Activated CD8-positive, alpha-beta T cell treated with anti-CD3 and anti-CD28 coated beads, Interleukin-2, amount 10 ng/mL, durations not matched to agents 7 days and 5 days (primary cell): Measurements from ENCODE around the gene KLF4. TPM values are rescaled to one million over a fixed set of nuclear protein-coding genes. Genes with fewer than 3 reads are reported as not detected.

ENCODE experiments used
- ATAC-seq: fragments of 150-1000 bp; cut with Tn5 transposase; one replicate; pipeline ENCODE4 v1.10.0; 2021; ENCODE audit warnings: moderate library complexity
- CTCF ChIA-PET: fragments of 350-600 bp; sonication (Branson Sonifier 250); formaldehyde crosslinking; loops from one replicate; lab custom pipeline; 2021; ENCODE audit warnings: antibody characterized with exemption; lab: Charles Lee
- POLR2A ChIA-PET: fragments of 350-600 bp; sonication (Branson Sonifier 250); formaldehyde crosslinking; loops from one replicate; lab custom pipeline; 2021; ENCODE audit warnings: antibody characterized with exemption; lab: Charles Lee
- DNase-seq: peaks from one replicate; pipeline ENCODE4 v3.0.0-alpha.2; 2020
- H3K27ac Mint-ChIP-seq: one replicate; pipeline ENCODE4 v1.8.0; 2021; ENCODE audit warnings: mild to moderate bottlenecking, mixed read lengths
- H3K27me3 Mint-ChIP-seq: one replicate; pipeline ENCODE4 v1.8.0; 2021; ENCODE audit warnings: low read depth, mixed read lengths
- H3K36me3 Mint-ChIP-seq: one replicate; pipeline ENCODE4 v1.8.0; 2021; ENCODE audit warnings: low read depth, mixed read lengths
- H3K4me1 Mint-ChIP-seq: one replicate; pipeline ENCODE4 v1.8.0; 2021; ENCODE audit warnings: low read depth, mixed read lengths
- H3K4me3 Mint-ChIP-seq: one replicate; pipeline ENCODE4 v1.8.0; 2021; ENCODE audit warnings: mild to moderate bottlenecking, mixed read lengths
- H3K9me3 Mint-ChIP-seq: one replicate; pipeline ENCODE4 v1.8.0; 2022; ENCODE audit warnings: mixed read lengths; ENCODE audit not compliant: insufficient read depth
- total RNA-seq, 2 experiments: library from RNA; stranded (reverse); gene quantifications; one replicate each; pipeline ENCODE4 v1.2.3, GENCODE V29; 2021

Gene KLF4
- total RNA-seq, 2 experiments from 2014 or later = 1.5 to 1.9 TPM

DNA sequence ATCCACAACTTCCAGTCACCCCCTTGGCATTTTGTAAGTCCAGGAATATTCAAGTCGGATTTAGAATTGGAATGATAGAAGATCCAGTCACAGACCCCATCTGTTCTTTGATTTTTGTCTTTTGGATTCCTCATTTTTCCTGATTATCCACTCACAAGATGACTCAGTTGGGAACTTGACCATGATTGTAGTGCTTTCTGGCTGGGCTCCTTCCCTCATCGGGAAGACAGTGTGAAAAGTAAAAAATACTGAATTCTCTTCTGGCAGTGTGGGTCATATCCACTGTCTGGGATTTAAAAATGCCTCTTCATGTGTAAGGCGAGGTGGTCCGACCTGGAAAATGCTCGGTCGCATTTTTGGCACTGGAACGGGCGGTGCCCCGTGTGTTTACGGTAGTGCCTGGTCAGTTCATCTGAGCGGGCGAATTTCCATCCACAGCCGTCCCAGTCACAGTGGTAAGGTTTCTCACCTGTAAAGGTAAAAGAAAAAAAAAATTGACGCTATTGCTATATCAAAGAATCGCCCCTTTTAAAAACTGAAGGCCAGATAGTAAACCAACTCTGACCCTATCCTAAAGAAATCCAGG, 4.0 kb downstream of the KLF4 start:
- ATAC-seq (no peak), DNase-seq (no peak)
- Mint-ChIP-seq H3K27me3 (peaks cover 41% of the 10 kb centered on the region), H3K4me3 (no peak overlapping the region), H3K36me3 (peaks cover 2% of the 10 kb centered on the region), H3K9me3 (no peaks in the 10 kb centered on the region), H3K27ac (no peak overlapping the region), H3K4me1 (peaks cover 11% of the 10 kb centered on the region)
- POLR2A ChIA-PET = no interaction called here
- CTCF ChIA-PET = no interaction called here

DNA sequence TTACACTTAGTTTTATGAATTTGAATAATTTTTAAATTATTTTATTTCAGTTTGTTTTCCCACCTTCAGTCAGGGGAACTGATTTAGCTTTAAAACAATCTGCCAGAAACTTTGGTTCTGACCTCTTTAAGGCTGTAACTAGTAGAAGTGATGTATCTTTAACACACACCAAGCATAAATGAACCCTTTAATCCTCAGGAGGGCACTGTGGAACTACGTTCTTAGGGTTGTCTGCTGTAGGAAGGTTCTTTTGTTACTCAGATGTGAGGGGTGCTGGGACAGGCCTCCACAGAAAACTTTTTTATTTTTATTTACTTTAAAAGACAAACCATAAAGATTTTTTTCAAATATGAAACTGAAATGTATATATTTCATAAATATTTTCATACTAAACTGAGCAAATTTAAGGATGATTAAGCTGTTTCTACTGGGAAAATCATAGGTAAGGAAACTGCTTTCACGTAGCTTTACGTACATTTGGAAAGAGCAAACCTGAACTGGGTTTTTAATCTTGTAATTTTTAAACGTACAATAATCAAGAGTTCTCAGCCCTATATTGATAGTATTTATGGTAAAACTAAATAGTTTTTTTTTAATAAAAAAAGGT, 5.3 kb downstream of the KLF4 start:
- no peak overlapping the region for H3K27ac Mint-ChIP-seq
- H3K4me3 Mint-ChIP-seq = no peak overlapping the region
- H3K4me1 Mint-ChIP-seq = peaks cover 6% of the 10 kb centered on the region
- ATAC-seq = no peak
- no peak for DNase-seq
- H3K9me3 Mint-ChIP-seq = no peaks in the 10 kb centered on the region
- peaks cover 37% of the 10 kb centered on the region for H3K27me3 Mint-ChIP-seq
- ChIA-PET CTCF (interaction anchor here (0.6 to 1.3 kb wide), 3 partner anchors 19 to 1081 kb away, joined by 3 to 5 read pairs (median 3); no protein-coding TSS in a partner anchor), POLR2A (no interaction called here)
- H3K36me3 Mint-ChIP-seq = peaks cover 2% of the 10 kb centered on the region

DNA sequence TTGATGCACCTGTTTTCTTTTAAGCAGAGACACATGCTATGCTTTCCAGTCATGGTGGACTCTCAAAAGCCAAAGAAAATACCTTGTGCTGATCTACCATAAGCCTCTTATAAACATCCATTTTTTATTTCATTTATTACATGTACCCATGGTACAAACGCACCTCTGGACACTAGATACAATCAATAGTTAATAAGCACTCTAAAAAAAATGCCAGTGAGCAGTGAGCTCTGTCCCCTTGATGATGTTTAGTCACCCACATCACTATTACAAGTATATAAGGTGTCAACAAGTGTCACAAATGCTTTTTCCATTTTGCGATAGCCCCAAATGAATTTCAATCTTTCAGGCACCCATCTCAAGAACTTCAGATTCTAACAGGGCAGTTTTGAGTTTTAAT, 5.9 kb downstream of the KLF4 start:
- Mint-ChIP-seq H3K36me3 (peaks cover 2% of the 10 kb centered on the region), H3K4me1 (peaks cover under 1% of the 10 kb centered on the region), H3K9me3 (no peaks in the 10 kb centered on the region), H3K27me3 (peaks cover 34% of the 10 kb centered on the region), H3K27ac (no peak overlapping the region), H3K4me3 (no peak overlapping the region)
- CTCF ChIA-PET = interaction anchor here (1.3 kb wide), 1 partner anchor 18 kb away, joined by 5 read pairs; no protein-coding TSS in a partner anchor
- POLR2A ChIA-PET = no interaction called here
- DNase-seq (no peak), ATAC-seq (no peak)

DNA sequence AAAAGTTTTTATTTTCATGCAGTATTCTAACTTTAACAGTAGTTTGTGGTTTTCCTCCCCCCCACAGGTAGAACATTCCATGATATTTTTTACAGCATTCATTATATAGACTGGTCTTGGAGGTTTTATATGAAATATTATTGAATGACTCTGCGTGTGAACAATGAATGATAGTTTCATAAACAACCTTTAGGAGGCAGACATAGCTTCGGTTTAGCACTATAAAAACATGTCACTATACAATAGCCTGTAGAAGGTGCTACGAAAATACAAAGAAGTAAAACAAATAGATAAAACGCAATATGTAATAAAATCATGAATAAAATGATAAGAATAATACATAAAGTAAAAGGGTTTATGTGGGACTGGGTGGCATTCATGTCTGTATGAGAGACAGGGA, 8.5 kb downstream of the KLF4 start:
- ChIA-PET CTCF (no interaction called here), POLR2A (no interaction called here)
- DNase-seq = no peak
- H3K4me3 Mint-ChIP-seq = no peak overlapping the region
- no peaks in the 10 kb centered on the region for H3K4me1 Mint-ChIP-seq
- H3K27ac Mint-ChIP-seq = no peak overlapping the region
- H3K9me3 Mint-ChIP-seq = no peaks in the 10 kb centered on the region
- no peak for ATAC-seq
- H3K36me3 Mint-ChIP-seq = no peaks in the 10 kb centered on the region
- peaks cover 18% of the 10 kb centered on the region for H3K27me3 Mint-ChIP-seq

DNA sequence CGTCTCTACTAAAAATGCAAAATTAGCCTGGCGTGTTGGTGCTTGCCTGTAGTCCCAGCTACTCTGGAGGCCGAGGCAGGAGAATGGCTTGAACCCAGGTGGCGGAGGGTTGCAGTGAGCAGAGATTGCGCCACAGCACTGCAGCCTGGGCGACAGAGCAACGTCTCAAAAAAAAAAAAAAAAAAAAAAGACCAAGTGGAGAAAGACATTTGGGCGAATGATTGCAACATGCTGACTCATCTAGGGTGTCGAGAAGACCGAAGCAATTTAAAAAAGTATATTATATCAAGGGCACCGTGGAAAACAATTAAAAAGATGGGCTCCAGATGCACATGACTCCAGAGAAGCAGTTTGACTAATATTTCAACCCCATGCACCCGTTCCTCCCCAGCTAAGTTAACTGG, 9.2 kb downstream of the KLF4 start:
- no peak for ATAC-seq
- Mint-ChIP-seq H3K4me3 (no peak overlapping the region), H3K4me1 (no peaks in the 10 kb centered on the region), H3K27me3 (peaks cover 15% of the 10 kb centered on the region), H3K27ac (no peak overlapping the region), H3K36me3 (no peaks in the 10 kb centered on the region), H3K9me3 (no peaks in the 10 kb centered on the region)
- DNase-seq = no peak
- ChIA-PET POLR2A (no interaction called here), CTCF (no interaction called here)

DNA sequence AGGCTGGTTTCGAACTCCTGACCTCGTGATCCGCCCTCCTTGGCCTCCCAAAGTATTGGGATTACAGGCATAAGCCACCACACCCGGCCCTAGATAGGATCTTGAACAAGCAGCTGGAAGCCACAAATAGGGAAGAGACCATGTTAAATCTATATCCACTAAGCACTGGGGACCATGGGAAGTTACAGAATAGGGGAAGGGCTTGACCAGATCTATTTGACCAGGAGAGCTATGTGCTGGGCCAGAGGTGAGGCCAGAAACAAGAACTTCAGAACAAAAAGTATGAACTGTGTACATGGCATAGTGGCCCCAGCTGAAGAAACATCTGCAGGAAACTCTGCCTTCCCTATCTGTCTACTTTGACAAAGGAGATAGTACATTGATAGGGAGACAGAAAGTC, 10.8 kb downstream of the KLF4 start:
- POLR2A ChIA-PET = no interaction called here
- ATAC-seq (no peak), DNase-seq (no peak)
- no peak overlapping the region for H3K4me3 Mint-ChIP-seq
- H3K9me3 Mint-ChIP-seq = no peaks in the 10 kb centered on the region
- no peaks in the 10 kb centered on the region for H3K4me1 Mint-ChIP-seq
- CTCF ChIA-PET = no interaction called here
- no peaks in the 10 kb centered on the region for H3K36me3 Mint-ChIP-seq
- H3K27ac Mint-ChIP-seq = no peak overlapping the region
- peaks cover 9% of the 10 kb centered on the region for H3K27me3 Mint-ChIP-seq

DNA sequence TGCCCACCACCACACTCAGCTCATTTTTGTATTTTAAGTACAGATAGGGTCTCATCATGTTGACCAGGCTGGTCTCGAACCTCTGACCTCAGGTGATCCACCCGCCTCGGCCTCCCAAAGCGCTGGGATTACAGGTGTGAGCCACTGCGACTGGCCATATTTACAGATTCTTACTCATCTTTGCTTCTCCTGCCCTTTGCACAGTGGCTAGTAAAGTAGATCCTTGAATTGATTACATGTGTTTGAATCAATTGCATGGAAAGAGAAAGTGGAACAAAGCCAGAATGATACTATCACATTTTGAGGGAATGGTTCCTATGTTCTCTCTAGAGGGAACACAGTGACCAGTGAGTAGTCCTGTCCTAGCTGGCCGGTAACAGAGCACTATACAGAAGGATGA, 15.4 kb downstream of the KLF4 start:
- H3K9me3 Mint-ChIP-seq = no peaks in the 10 kb centered on the region
- no peak overlapping the region for H3K27ac Mint-ChIP-seq
- POLR2A ChIA-PET = no interaction called here
- H3K27me3 Mint-ChIP-seq = peaks cover 2% of the 10 kb centered on the region
- DNase-seq (no peak), ATAC-seq (no peak)
- H3K36me3 Mint-ChIP-seq = no peaks in the 10 kb centered on the region
- H3K4me3 Mint-ChIP-seq = no peak overlapping the region
- CTCF ChIA-PET = no interaction called here
- no peaks in the 10 kb centered on the region for H3K4me1 Mint-ChIP-seq

DNA sequence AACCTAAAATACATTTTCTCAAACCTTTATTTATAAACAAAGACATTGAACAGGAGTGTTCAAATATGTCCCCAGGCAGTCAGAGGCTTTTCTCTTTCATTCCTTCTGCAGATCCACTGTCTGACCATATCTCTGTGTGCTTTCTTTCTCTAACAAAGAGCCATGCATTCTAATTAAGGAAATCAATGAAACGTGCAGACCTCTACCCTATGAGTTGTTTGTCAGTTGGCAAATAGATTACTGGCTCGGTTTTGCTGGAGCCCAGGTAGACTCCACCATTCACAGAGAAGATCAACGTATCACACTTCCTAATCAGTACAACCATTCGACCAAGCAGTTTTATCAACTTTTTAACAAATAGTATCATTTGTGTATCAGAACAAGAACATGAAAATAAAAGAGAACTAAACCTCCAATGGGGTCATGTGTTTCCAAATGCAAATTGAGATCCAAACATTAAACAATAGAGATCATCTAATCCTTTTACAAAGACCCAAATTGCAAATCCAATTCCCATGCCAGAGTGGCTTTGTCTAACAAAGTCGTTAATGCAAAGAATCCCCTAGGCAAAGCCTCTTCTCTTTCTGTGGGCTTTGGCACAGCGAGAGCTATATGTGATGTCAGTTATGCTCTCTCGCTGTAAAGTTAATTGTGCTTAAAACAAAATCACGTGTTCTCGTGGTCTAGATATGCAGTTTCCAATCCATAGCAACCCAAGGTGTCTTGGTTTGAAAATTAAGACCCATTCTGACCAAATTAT, 16.8 kb downstream of the KLF4 start:
- Mint-ChIP-seq H3K36me3 (no peaks in the 10 kb centered on the region), H3K4me1 (no peaks in the 10 kb centered on the region), H3K9me3 (no peaks in the 10 kb centered on the region), H3K27me3 (no peaks in the 10 kb centered on the region), H3K27ac (no peak overlapping the region), H3K4me3 (no peak overlapping the region)
- no peak for ATAC-seq
- no peak for DNase-seq
- POLR2A ChIA-PET = no interaction called here
- CTCF ChIA-PET = no interaction called here

DNA sequence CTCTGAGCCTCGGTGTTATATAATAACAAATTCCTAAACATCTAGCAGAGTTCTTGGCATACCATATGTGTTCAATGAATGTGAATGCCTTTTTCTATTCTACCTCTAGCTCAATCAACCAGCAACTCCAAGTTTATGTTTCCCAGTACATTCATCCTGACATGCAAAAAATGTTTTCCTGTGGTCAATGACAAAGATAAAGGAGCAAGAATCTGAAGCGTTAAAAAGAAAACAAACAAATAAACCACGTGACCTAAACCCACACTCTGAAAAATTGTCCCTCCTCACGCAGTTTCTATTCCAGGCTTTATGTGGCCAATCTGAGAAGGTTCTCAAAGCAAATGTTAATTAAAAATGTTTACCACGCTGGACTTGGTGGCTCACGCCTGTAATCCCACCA, 18.0 kb downstream of the KLF4 start:
- CTCF ChIA-PET = no interaction called here
- Mint-ChIP-seq H3K27ac (no peak overlapping the region), H3K4me1 (no peaks in the 10 kb centered on the region), H3K27me3 (peaks cover 8% of the 10 kb centered on the region), H3K4me3 (no peak overlapping the region), H3K36me3 (no peaks in the 10 kb centered on the region), H3K9me3 (no peaks in the 10 kb centered on the region)
- POLR2A ChIA-PET = no interaction called here
- no peak for ATAC-seq
- no peak for DNase-seq

DNA sequence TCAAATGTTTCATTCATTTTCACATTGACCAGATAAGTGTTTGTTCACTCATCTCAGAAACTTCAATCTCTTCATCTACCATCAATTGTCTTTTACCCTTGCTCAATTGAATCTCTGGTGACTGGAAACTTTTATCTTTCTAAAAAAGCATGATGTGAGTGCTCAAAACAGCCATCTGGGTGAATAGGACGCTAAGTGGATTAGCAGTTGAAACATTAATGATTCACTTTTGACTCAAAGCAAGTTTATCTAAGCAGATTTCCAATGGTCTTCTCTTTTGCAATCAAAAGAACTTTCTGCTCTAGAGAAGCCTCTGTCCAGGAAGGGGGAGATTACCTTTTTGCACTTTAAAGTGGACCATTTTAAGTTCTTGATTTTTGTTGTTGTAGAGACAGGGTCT, 22.2 kb downstream of the KLF4 start:
- Mint-ChIP-seq H3K4me1 (peaks cover 4% of the 10 kb centered on the region), H3K27me3 (peaks cover 26% of the 10 kb centered on the region), H3K27ac (no peak overlapping the region), H3K36me3 (no peaks in the 10 kb centered on the region), H3K9me3 (no peaks in the 10 kb centered on the region), H3K4me3 (no peak overlapping the region)
- ChIA-PET CTCF (no interaction called here), POLR2A (no interaction called here)
- ATAC-seq = no peak
- no peak for DNase-seq

DNA sequence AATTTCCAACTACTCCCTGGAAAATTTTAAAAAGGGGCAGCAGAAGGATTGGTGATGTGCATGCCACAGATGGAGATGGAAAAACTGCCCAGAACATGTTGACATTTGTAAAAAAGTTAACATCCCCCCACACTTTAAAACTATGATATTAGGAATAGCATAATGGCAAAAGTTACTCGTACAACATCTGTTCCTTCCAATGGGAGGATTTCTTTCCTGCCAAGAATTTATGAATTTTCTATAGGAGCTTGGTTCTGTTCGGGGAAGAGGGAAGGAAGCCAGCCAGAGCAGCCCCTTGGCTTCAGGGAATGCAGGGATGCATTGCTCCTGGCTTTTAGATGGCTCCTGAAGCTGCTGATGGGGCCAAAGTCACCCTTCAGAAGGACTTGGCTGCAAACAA, 22.7 kb downstream of the KLF4 start:
- Mint-ChIP-seq H3K4me1 (peaks cover 4% of the 10 kb centered on the region), H3K36me3 (no peaks in the 10 kb centered on the region), H3K4me3 (no peak overlapping the region), H3K27ac (no peak overlapping the region), H3K9me3 (no peaks in the 10 kb centered on the region), H3K27me3 (peaks cover 26% of the 10 kb centered on the region)
- POLR2A ChIA-PET = no interaction called here
- no peak for ATAC-seq
- no peak for DNase-seq
- CTCF ChIA-PET = no interaction called here
